AG09319 (cell line): ENCODE measurements around the gene GALT.
A peak's percentile ranks its signal among the peaks of the same experiment; 100 is the strongest.

Experiments
- DNase-seq: peaks from one replicate; pipeline ENCODE4 v3.0.0-alpha.2; 2010; ENCODE audit warnings: low read depth; ENCODE audit errors: extremely low read depth
- CTCF ChIP-seq: IDR thresholded peaks from 2 replicates; pipeline ENCODE4 v1.5.1; 2011; ENCODE audit warnings: low read depth, mild to moderate bottlenecking, inconsistent platforms, low read length, moderate library complexity

Gene GALT

GRCh38 chr9:34650816-34651215 is 4.3 kb downstream of the GALT start:
- TF ChIP-seq CTCF, result no peak
- DNase-seq, result no peak

DNA sequence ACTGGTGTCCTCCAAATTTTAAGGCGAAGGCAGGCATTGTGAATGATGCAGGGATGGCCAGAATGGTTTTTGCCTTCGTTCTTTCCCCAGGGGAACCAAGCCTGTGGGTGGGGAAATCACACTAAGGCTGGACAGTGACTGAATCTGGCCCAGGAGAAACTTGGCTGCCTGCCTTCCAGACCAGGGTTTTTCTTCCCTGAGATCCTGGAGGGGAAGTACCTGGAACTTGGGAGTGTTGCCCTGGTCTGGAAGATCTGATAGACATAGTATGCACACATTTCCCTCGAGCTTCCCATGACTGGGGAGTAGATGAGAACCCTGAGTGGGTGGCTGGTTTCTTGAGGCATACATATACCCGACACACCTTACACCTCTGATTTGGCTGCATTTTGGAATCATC is 4.8 kb downstream of the GALT start:
- DNase-seq, result no peak
- TF ChIP-seq CTCF, result no peak

DNA sequence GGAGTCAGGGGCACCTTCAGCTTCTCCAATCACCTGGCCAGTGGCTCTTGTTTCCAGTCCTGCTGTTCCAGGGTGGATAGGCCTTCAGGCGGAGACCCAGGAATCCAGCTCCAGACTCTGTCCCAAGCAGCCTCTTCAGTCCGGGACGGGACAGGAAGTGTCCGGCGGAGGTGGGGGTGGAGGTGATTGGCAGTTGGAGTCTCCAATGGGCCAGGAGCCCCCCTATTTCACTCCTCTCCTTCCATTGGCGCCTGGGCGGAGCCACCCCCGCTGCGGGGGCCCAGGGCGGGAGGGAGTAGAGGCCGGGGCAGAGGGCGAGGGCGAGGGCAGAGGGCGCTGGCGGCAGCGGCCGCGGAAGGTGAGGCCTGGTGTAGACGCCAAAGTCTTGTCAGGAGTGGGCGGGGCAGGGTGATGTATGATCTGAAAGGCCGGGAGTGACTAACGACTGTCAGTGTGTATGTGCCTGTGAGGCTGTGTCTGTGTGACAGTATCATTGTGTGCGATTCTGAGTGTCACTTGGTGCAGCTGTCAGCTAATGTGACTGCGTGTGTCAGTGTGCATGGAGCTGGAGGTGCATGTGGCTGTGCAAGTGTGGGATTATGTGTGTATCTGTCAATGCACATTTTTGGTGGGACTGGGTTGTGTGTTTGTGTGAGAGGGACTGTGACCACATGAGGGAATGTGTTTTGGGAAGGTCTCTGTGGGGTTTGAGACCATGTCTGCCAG is 5.6 kb downstream of the GALT start, which contains the start of gene IL11RA:
Gene IL11RA, plus strand, starts transcription at position 310 of the 726 bp plus-strand sequence. CDS start 3,033 bp downstream, outside the sequence.
- peak; percentile 73 for DNase-seq
- TF ChIP-seq CTCF, result no peak

DNA sequence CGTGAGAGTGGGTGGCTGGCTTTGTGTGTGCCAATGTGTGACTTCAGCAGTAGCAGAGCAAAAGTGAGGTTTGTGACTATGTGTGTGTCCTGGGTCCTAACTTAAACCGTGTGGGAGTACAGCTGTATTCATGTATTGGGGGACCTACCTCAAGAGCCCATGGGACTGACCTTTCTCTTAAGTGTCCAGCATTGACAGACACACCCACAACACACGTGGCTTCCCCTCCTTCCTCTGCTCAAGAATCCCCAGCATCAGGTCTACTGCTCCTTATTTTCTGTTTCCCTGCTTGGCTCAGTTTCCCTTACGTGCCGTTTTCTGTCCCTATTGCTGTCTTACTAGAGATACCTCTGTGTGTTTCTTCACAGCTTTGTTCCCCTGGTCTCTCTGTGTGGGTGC is 6.1 kb downstream of the GALT start:
- no peak for DNase-seq
- no peak for TF ChIP-seq CTCF

DNA sequence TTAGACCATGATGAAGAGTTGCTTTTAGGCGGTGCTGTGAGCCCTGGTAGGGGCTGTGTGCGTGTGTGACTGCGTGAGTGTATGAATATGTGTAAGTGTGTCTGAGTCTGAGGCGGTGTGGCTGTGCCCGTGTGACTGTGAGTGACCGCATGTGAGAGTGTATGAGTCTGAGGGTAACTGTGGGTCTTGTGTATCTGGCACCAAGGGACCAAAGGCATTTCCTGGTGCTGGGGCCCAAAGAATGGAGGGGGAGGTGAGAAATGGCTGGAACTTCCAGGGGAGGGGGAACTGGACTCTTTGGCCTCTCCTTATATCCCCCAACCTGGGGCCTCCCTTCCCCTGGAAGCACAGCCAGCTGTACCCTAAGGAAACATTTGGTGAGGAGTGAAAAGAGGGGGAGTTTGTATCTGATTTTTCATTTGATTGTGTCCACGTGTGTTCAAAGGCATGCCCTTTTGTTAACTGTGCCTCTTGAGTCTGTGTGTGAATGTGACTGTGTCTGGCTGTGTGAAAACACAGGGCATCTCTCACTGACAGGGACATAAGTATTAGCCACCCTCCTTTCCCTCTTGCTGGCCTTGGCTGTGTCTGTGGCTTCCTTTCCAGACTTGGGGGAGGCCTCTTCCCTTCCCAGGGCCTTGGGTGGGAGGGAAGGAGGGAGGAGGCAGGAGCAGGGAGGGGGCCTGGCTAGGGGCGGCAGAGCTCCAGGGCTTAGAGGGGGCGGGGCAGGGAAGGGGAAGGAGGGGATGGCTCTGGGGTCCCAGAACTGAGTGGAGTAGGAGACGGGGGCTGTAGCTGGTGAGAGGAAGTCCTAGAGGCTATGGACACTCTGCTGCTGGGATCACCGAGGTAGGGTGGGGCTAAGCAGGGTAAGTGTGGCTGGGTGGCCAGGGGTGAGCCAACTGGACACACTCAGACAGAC is 6.9 kb downstream of the GALT start:
- no peak for TF ChIP-seq CTCF
- no peak for DNase-seq

- no peak for TF ChIP-seq CTCF
- peak; percentile 84 for DNase-seq
Observed at GRCh38 chr9:34654323-34655051, 8.0 kb downstream of the GALT start.
